ENCODE results near the gene STEAP4.

DNA sequence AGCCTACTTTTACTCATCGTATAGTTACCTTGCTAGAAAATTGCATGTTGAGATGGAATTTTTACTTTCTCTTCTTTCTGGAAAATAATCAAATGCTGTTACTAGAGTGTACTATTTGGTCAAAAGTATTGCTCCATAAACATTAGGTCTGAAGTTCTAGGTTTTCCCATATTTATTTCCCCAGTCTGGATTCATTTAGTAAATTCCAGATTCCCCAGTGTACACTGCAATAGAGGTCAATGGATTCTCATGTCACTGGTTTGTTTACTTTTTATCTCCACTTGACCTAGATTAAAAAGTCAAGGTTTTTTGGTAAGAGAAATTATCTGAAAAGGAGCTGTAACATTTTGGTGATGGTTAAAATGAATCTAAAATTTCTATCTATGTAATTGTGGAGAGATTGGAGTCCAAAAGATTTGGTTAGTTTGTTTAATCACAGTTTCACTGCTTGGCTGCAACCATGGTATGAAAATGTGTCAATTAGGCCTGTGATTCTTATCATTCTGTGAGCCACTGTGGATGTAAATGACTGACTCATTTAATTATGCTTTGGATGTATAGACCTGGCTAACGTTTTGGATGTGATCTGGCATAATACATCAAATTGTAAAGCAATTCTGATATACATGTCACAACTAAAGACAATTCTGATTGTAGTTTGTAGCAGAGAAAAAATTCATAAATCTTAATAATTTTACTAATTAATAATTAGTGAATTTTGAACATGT, 32.7 kb upstream of the STEAP4 start:
- TF ChIP-seq, protein P1, sequence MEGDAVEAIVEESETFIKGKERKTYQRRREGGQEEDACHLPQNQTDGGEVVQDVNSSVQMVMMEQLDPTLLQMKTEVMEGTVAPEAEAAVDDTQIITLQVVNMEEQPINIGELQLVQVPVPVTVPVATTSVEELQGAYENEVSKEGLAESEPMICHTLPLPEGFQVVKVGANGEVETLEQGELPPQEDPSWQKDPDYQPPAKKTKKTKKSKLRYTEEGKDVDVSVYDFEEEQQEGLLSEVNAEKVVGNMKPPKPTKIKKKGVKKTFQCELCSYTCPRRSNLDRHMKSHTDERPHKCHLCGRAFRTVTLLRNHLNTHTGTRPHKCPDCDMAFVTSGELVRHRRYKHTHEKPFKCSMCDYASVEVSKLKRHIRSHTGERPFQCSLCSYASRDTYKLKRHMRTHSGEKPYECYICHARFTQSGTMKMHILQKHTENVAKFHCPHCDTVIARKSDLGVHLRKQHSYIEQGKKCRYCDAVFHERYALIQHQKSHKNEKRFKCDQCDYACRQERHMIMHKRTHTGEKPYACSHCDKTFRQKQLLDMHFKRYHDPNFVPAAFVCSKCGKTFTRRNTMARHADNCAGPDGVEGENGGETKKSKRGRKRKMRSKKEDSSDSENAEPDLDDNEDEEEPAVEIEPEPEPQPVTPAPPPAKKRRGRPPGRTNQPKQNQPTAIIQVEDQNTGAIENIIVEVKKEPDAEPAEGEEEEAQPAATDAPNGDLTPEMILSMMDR (IDR thresholded peaks at IDR 0.05): no peak
- TF ChIP-seq POLR2A (IDR thresholded peaks at IDR 0.05): no peak
